Measurements from ENCODE around the gene NBAS. TPM values are rescaled to one million over a fixed set of nuclear protein-coding genes. Genes with fewer than 3 reads are reported as not detected.

NBAS gene
- total and polyA plus RNA-seq, 2 of the 13 experiments (the other 11 are each of a cell fraction or from before 2014, with no cell fraction given), result 33.6 to 58.7 TPM

DNA sequence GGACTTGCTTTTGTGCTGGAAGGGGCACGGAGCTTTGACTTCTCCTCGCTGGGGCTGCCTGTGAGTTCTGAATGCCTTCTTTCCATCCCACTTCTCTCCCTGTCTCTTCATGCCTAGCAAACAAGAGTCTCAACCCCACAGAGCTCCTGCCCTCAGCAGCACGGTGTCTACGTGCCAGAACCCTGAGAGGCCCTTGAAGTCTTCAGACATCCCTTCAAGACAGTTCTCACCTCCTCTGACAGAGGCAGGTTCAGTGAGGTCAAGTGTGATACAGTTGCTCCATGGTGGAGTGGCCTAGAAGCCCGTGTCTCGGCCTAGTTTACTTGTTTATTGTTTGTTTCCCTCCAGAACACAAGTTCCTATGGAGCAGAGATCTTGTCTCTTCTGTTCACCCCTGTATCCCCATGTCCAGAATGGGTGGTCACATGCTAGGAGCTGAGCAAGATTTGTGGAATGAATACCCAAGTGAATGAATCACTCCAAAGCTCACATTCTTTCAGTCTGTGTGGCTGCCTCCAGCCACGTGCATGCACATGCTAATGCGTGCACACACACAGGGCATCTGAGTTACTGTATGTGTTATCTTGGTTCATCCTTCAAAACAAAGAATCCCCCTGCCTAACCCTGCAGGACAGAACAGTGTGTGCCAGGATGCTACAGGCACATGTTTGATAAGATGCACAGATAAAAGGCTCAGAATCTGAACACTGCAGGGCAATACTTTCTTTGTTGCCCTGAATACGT is 391.6 kb downstream of the NBAS start:
- WGBS (ENCODE audit: low lambda C conversion rate), result 94% methylated on average over 9 of the region's 9 CpGs
- CTCF ChIA-PET (ENCODE audit: low intra/inter-chr PET ratio, low total read pairs), result no interaction called here

More for the DNA sequence above, 391.6 kb downstream of the NBAS start:
- H3K4me3 ChIP-seq (replicated peaks in 1 of 3; ENCODE audit: insufficient read depth in 1 of 3, low read depth in 2 of 3, low read length in 3 of 3), result no peak overlapping the region
- peak; percentile 56 for DNase-seq (ENCODE audit: low spot score)
- in situ Hi-C loops (cut with HindIII; ENCODE audit: extremely low pct_ligation_motif_present, low pct_unique_long_range_greater_than_20kb), result no loop called here
- no peaks in the 10 kb centered on the region for H3K36me3 ChIP-seq (replicated peaks in 1 of 2; ENCODE audit: control insufficient read depth in 1 of 2, insufficient read depth in 2 of 2, low read length in 2 of 2)
- no TSS peak for BruUV-seq (replicated peaks)
- FAIRE-seq, result no peak
- H2AFZ ChIP-seq (ENCODE audit: low read length), result no peak overlapping the region
- ATAC-seq, result no peak
- peaks cover 44% of the 10 kb centered on the region for H3K4me1 ChIP-seq (ENCODE audit: insufficient read depth, low read length)
- no peak overlapping the region for H3K4me2 ChIP-seq (ENCODE audit: low read depth, low read length)
- POLR2A ChIA-PET, result no interaction called here
- no peak overlapping the region for H3K9ac ChIP-seq (ENCODE audit: insufficient read depth, low read depth, low read length)
- H3K27ac ChIP-seq (ENCODE audit: extremely low read length, insufficient read depth, low read length), result no peak overlapping the region
- intact Hi-C loops (cut with micrococcal nuclease; ENCODE audit: unreplicated experiment), result loop anchor here (5.0 kb wide), 1 partner anchor 63 kb away; no protein-coding TSS in a partner anchor
- H3K79me2 ChIP-seq (ENCODE audit: insufficient read depth, low read length), result no peaks in the 10 kb centered on the region
- no peaks in the 10 kb centered on the region for H3K27me3 ChIP-seq (ENCODE audit: control insufficient read depth in 1 of 2, insufficient read depth in 2 of 2, low read length in 2 of 2)
- no peaks in the 10 kb centered on the region for H4K20me1 ChIP-seq (ENCODE audit: insufficient read depth, low read length)
- H3K9me3 ChIP-seq (ENCODE audit: low read length), result no peaks in the 10 kb centered on the region
- TF ChIP-seq BHLHE40 (IDR thresholded peaks at IDR 0.05; ENCODE audit: low read length), result peak; percentile 50; the same call in 1 of the 2 replicates
- TF ChIP-seq ZNF674 (CRISPR knock-in tag; IDR thresholded peaks at IDR 0.05; ENCODE audit: low read depth), result no peak
- peak; percentile 55; the same call in 1 of the 2 replicates for TF ChIP-seq FOSL2 (CRISPR knock-in tag; IDR thresholded peaks at IDR 0.05)
- TF ChIP-seq ZNF20 (CRISPR knock-in tag; IDR thresholded peaks at IDR 0.05), result no peak
- no peak for TF ChIP-seq SCMH1 (CRISPR knock-in tag; IDR thresholded peaks at IDR 0.05; ENCODE audit: borderline replicate concordance)
- TF ChIP-seq, protein P1, sequence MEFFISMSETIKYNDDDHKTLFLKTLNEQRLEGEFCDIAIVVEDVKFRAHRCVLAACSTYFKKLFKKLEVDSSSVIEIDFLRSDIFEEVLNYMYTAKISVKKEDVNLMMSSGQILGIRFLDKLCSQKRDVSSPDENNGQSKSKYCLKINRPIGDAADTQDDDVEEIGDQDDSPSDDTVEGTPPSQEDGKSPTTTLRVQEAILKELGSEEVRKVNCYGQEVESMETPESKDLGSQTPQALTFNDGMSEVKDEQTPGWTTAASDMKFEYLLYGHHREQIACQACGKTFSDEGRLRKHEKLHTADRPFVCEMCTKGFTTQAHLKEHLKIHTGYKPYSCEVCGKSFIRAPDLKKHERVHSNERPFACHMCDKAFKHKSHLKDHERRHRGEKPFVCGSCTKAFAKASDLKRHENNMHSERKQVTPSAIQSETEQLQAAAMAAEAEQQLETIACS (CRISPR knock-in tag; IDR thresholded peaks at IDR 0.05), result no peak
- no peak for TF ChIP-seq ZNF260 (CRISPR knock-in tag; IDR thresholded peaks at IDR 0.05; ENCODE audit: borderline replicate concordance, low read depth)
- no peak for TF ChIP-seq SALL1 (CRISPR knock-in tag; IDR thresholded peaks at IDR 0.05)
- no peak for TF ChIP-seq ZNF891 (CRISPR knock-in tag; IDR thresholded peaks at IDR 0.05)
- TF ChIP-seq, protein P2, sequence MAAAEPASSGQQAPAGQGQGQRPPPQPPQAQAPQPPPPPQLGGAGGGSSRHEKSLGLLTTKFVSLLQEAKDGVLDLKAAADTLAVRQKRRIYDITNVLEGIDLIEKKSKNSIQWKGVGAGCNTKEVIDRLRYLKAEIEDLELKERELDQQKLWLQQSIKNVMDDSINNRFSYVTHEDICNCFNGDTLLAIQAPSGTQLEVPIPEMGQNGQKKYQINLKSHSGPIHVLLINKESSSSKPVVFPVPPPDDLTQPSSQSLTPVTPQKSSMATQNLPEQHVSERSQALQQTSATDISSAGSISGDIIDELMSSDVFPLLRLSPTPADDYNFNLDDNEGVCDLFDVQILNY (CRISPR knock-in tag; conservative IDR thresholded peaks at IDR 0.05), result no peak

All from HepG2 (cell line).